Fibroblast of lung (primary cell): ENCODE data around the gene TLCD3B. TPM values are rescaled to one million over a fixed set of nuclear protein-coding genes. Genes with fewer than 3 reads are reported as not detected.

Experiments
- DNase-seq, 2 donors: peaks; one replicate each; pipeline versions ENCODE4 v3.0.0 to v3.0.0-alpha.2; 2010; ENCODE audit warnings: low read depth in 2 of 2
- H2AFZ ChIP-seq: 2 replicates; pipeline ENCODE4 v1.5.1; 2012; ENCODE audit warnings: low read length, control low read depth, inconsistent platforms
- H3K27ac ChIP-seq: 2 replicates; pipeline ENCODE4 v1.5.1; 2011; ENCODE audit warnings: low read length, control low read depth; ENCODE audit not compliant: insufficient read depth
- H3K27me3 ChIP-seq: 2 replicates; pipeline ENCODE4 v1.5.1; 2011; ENCODE audit warnings: mild to moderate bottlenecking, low read length; ENCODE audit not compliant: control insufficient read depth, insufficient read depth
- H3K36me3 ChIP-seq: 2 replicates; pipeline ENCODE4 v1.5.1; 2011; ENCODE audit warnings: low read length; ENCODE audit not compliant: control insufficient read depth, insufficient read depth
- H3K4me1 ChIP-seq: 2 replicates; pipeline ENCODE4 v1.5.1; 2011; ENCODE audit warnings: low read length; ENCODE audit not compliant: control insufficient read depth, insufficient read depth; ENCODE audit errors: extremely low read depth
- H3K4me2 ChIP-seq: 2 replicates; pipeline ENCODE4 v1.5.1; 2011; ENCODE audit warnings: low read length, control low read depth; ENCODE audit not compliant: insufficient read depth; ENCODE audit errors: extremely low read depth
- H3K4me3 ChIP-seq, 4 experiments: fragments of 200-600 bp in 1 of 4; sonication (generic) in 1 of 4; replicated peaks in 1 of 4; 2 replicates each; pipeline ENCODE4 v1.5.1; 2011 to 2016; ENCODE audit warnings: low read length in 4 of 4, low read depth in 3 of 4, mild to moderate bottlenecking in 3 of 4, control low read depth in 2 of 4, inconsistent platforms in 1 of 4, mixed read lengths in 1 of 4; ENCODE audit not compliant: insufficient read depth in 1 of 4; ENCODE audit errors: control extremely low read depth in 1 of 4
- H3K79me2 ChIP-seq: 2 replicates; pipeline ENCODE4 v1.5.1; 2012; ENCODE audit warnings: mild to moderate bottlenecking, low read length, inconsistent platforms; ENCODE audit not compliant: control insufficient read depth, insufficient read depth
- H3K9ac ChIP-seq: 2 replicates; pipeline ENCODE4 v1.5.1; 2011; ENCODE audit warnings: mild to moderate bottlenecking, low read length, control low read depth; ENCODE audit not compliant: insufficient read depth
- H3K9me3 ChIP-seq: 2 replicates; pipeline ENCODE4 v1.5.1; 2012; ENCODE audit warnings: low read depth, low read length; ENCODE audit not compliant: control insufficient read depth, insufficient read depth
- H4K20me1 ChIP-seq: 2 replicates; pipeline ENCODE4 v1.5.1; 2011; ENCODE audit warnings: low read length; ENCODE audit not compliant: control insufficient read depth, insufficient read depth; ENCODE audit errors: extremely low read depth
- CTCF ChIP-seq, 2 donors: IDR thresholded peaks in 1 of 2; conservative IDR thresholded peaks in 1 of 2; 1 replicate in 1 of 2; 2 replicates in 1 of 2; pipeline ENCODE4 v1.5.1; 2011 to 2012; ENCODE audit warnings: low read length in 2 of 2, control low read depth in 1 of 2, inconsistent platforms in 1 of 2, low read depth in 1 of 2, mild to moderate bottlenecking in 1 of 2
- EZH2 ChIP-seq: IDR thresholded peaks from 2 replicates; pipeline ENCODE4 v1.5.1; 2012; ENCODE audit warnings: low read length, control low read depth, mild to moderate bottlenecking; ENCODE audit errors: missing control alignments
- polyA plus RNA-seq, 2 donors: library from polyadenylated mRNA; depleted of rRNA in 1 of 2; stranded (reverse) in 1 of 2; unstranded in 1 of 2; fragments of >200 nt; gene quantifications; 2 replicates each; pipeline ENCODE4 v1.2.1, GENCODE V29; 2011 to 2012; ENCODE audit warnings: missing spikeins in 1 of 2
- total RNA-seq: library from RNA; depleted of rRNA; stranded (reverse); fragments of >200 nt; gene quantifications from 2 replicates; pipeline ENCODE4 v1.2.1, GENCODE V29; 2014

The TLCD3B gene
- total and polyA plus RNA-seq, 2 donors (not counting 1 experiment from before 2014, with no cell fraction given) = not detected

GRCh38 chr16:29983420-29984136 is 47.5 kb downstream of the TLCD3B start:
- TF ChIP-seq EZH2 = no peak
- no peak for TF ChIP-seq CTCF (conservative IDR thresholded peaks at IDR 0.05 in 1 of 2, IDR thresholded peaks at IDR 0.05 in 1 of 2; ENCODE audit: low read depth in 1 of 2, low read length in 2 of 2)
- no peak overlapping the region for H2AFZ ChIP-seq
- H3K4me1 ChIP-seq = no peaks in the 10 kb centered on the region
- H3K27me3 ChIP-seq = no peaks in the 10 kb centered on the region
- H4K20me1 ChIP-seq = no peaks in the 10 kb centered on the region
- H3K27ac ChIP-seq = no peak overlapping the region
- DNase-seq = peak in 1 of 2 donors; percentile 51
- no peaks in the 10 kb centered on the region for H3K9me3 ChIP-seq
- no peak overlapping the region for H3K4me2 ChIP-seq
- H3K79me2 ChIP-seq = no peaks in the 10 kb centered on the region
- H3K36me3 ChIP-seq = peaks cover 55% of the 10 kb centered on the region
- H3K9ac ChIP-seq = no peak overlapping the region
- no peak overlapping the region for H3K4me3 ChIP-seq

GRCh38 chr16:29982560-29983419 is 48.3 kb downstream of the TLCD3B start:
- H3K79me2 ChIP-seq = peaks cover 8% of the 10 kb centered on the region
- TF ChIP-seq CTCF (conservative IDR thresholded peaks at IDR 0.05 in 1 of 2, IDR thresholded peaks at IDR 0.05 in 1 of 2; ENCODE audit: low read depth in 1 of 2, low read length in 2 of 2) = no peak
- TF ChIP-seq EZH2 = no peak

GRCh38 chr16:29978564-29979270 is 52.4 kb downstream of the TLCD3B start:
- Histone ChIP-seq H3K4me1 (peaks cover 9% of the 10 kb centered on the region), H3K9me3 (no peaks in the 10 kb centered on the region), H3K9ac (no peak overlapping the region), H4K20me1 (peaks cover 3% of the 10 kb centered on the region), H3K79me2 (peaks cover 48% of the 10 kb centered on the region), H2AFZ (no peak overlapping the region), H3K27me3 (no peaks in the 10 kb centered on the region), H3K36me3 (peaks cover 35% of the 10 kb centered on the region), H3K4me2 (no peak overlapping the region), H3K4me3 (no peak overlapping the region), H3K27ac (no peak overlapping the region)
- TF ChIP-seq CTCF (conservative IDR thresholded peaks at IDR 0.05 in 1 of 2, IDR thresholded peaks at IDR 0.05 in 1 of 2; ENCODE audit: low read depth in 1 of 2, low read length in 2 of 2) (no peak), EZH2 (no peak)
- DNase-seq = no peak

More at GRCh38 chr16:29982560-29983419, 48.3 kb downstream of the TLCD3B start:
- H2AFZ ChIP-seq = no peak overlapping the region
- H3K4me1 ChIP-seq = no peaks in the 10 kb centered on the region
- H3K4me2 ChIP-seq = no peak overlapping the region
- DNase-seq = no peak
- no peak overlapping the region for H3K27ac ChIP-seq
- H3K4me3 ChIP-seq = no peak overlapping the region
- H3K9ac ChIP-seq = no peak overlapping the region
- no peaks in the 10 kb centered on the region for H3K9me3 ChIP-seq
- no peaks in the 10 kb centered on the region for H4K20me1 ChIP-seq
- H3K27me3 ChIP-seq = no peaks in the 10 kb centered on the region
- H3K36me3 ChIP-seq = peaks cover 61% of the 10 kb centered on the region
